Measurements from ENCODE around the gene PRSS33. TPM values are rescaled to one million over a fixed set of nuclear protein-coding genes. Genes with fewer than 3 reads are reported as not detected.
A peak's percentile ranks its signal among the peaks of the same experiment; 100 is the strongest.

The PRSS33 gene
- total RNA-seq, 1 donor from 2014 or later, result not detected

DNA sequence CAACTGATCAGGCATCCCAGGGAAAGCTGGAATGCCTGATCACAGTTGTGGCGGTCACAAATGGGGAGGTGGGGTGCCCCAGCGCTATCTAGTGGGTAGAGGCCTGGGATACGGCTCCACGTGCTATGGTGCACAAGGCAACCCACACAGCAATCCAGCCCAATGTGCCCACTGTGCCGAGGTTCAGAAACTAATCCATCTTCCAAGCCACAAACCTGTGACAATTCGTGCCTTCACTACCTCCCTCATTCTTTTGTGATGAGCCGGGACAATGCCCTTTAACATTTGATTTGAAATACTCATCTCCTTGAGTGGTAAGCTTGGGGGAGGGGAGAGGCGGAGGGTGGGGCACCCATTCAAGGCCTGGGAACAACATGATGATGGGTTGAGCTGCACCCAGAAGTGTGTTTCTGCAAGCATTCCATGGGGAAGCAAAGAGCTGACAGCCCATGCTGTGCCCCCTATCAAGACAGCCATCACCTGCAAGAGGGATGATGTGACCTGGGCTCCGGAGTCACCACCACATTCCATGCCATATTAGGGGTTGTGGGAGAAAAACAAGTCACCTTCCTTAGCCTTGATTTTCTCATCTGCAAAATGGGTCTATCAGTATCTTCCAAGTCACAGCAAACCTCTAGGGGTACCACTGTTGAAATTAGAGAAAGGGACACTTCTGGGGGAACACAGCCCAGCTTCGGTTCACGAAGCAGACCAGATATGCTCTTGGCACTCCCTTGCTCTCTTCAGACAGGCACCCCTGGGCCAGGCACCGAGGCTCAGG, 14.0 kb downstream of the PRSS33 start:
- TF ChIP-seq, protein P1, sequence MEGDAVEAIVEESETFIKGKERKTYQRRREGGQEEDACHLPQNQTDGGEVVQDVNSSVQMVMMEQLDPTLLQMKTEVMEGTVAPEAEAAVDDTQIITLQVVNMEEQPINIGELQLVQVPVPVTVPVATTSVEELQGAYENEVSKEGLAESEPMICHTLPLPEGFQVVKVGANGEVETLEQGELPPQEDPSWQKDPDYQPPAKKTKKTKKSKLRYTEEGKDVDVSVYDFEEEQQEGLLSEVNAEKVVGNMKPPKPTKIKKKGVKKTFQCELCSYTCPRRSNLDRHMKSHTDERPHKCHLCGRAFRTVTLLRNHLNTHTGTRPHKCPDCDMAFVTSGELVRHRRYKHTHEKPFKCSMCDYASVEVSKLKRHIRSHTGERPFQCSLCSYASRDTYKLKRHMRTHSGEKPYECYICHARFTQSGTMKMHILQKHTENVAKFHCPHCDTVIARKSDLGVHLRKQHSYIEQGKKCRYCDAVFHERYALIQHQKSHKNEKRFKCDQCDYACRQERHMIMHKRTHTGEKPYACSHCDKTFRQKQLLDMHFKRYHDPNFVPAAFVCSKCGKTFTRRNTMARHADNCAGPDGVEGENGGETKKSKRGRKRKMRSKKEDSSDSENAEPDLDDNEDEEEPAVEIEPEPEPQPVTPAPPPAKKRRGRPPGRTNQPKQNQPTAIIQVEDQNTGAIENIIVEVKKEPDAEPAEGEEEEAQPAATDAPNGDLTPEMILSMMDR (IDR thresholded peaks at IDR 0.05), result no peak
- Mint-ChIP-seq H3K36me3 (ENCODE audit: low read depth) (peaks cover 77% of the 10 kb centered on the region), H3K4me1 (peaks cover 22% of the 10 kb centered on the region), H3K27me3 (no peaks in the 10 kb centered on the region), H3K4me3 (no peak overlapping the region), H3K9me3 (no peaks in the 10 kb centered on the region), H3K27ac (peak overlapping the region; percentile 41)
- ChIA-PET POLR2A (interaction anchor here (1.4 to 2.8 kb wide), 2 partner anchors 15 to 21 kb away, joined by 5 to 22 read pairs; partner anchors contain the start of gene SRRM2), CTCF (no interaction called here)
- intact Hi-C loops (cut with micrococcal nuclease), result no loop called here
- DNase-seq, result no peak
- ATAC-seq (ENCODE audit: low read depth), result no peak

DNA sequence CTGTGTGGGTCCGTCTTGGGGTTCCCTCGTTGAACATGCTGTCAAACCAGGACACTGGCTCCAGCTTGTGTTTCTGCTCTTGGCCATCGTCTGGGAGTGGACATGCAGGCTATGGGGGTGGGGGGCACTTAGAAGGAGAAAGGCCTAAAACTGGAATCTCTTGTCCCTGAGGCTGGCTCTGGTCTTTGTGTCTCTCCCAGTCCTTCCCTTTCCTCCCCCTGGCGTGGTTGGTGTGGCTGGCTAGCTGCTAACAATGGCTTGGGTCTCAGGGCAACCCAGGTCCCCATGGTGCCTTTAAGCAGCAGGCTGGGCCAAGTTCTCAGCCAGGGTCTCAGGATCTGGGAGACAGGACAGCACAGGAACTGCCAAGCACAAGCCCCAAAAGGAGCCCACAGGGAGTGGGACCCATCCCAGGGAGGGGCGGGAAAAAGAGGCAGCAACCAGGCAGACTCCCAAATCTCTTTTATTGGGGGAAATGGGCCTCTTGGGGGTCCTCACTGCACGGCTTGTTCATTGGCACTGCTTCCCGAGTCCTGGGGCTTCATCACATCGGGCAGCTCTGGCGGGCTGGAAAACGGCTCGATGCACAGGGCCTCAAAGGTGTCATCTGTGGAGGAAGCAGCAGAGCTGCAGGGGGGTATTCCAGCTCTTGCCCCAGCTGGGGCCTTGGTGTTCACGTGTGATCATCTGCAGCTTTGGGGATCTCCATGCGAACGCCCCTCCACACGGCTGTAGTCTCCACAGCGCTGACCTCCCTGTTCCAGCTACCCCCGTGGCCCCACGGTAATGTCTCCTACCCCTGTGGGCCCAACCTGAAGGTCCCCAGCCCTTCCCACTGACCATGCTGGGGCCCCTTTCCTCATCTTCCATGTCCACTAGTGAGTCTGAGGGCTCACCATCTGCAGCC, 15.6 kb downstream of the PRSS33 start:
- ChIA-PET POLR2A (interaction anchor here (2.8 kb wide), 1 partner anchor 19 kb away, joined by 22 read pairs; the partner anchor contains the start of gene SRRM2), CTCF (no interaction called here)
- ATAC-seq (ENCODE audit: low read depth), result no peak
- intact Hi-C loops (cut with micrococcal nuclease), result no loop called here
- Mint-ChIP-seq H3K9me3 (no peaks in the 10 kb centered on the region), H3K36me3 (ENCODE audit: low read depth) (peaks cover 82% of the 10 kb centered on the region), H3K27ac (peak overlapping the region; percentile 43), H3K27me3 (no peaks in the 10 kb centered on the region), H3K4me1 (peaks cover 14% of the 10 kb centered on the region), H3K4me3 (no peak overlapping the region)
- no peak for DNase-seq
- TF ChIP-seq, protein P1 (IDR thresholded peaks at IDR 0.05), result no peak

DNA sequence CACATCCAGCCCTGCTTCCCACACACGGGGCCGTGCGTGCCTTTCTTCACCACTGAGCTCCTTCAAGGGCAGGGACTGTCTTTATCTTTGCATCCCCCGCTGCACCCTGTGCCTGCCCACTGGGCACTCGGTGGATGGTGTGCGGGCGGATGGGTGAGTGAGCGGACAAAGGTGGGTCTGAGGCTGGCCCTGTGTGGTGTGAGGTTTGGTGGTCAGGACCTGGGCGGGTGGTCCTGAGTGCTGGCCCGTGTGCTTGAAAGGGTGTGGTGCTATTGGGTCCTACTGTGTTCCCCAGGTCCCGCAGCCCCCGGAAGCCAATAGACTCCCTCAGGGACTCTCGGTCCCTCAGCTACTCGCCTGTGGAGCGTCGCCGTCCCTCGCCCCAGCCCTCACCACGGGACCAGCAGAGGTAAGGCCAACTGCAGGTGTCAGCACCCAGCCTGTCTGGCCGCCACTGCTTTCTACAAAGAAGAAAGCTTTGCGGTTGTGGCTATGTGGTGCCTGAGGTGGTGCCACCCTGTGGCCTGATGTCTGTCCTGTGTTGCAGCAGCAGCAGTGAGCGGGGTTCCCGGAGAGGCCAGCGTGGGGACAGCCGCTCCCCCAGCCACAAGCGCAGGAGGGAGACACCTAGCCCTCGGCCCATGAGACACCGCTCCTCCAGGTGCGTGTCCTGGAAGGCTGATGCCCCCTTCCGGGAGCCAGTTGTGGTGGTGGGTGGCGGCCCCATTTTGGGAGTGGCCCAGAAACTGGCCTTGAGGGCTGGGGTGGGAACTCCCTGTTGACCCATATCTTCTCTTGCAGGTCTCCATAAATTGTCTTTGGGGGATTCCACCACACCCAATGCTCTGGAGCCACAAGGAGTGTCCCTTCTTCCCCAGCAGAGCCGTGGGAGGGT, 17.1 kb downstream of the PRSS33 start:
- ATAC-seq (ENCODE audit: low read depth) (no peak), DNase-seq (no peak)
- Mint-ChIP-seq H3K27me3 (no peaks in the 10 kb centered on the region), H3K4me3 (no peak overlapping the region), H3K4me1 (peaks cover 1% of the 10 kb centered on the region), H3K36me3 (ENCODE audit: low read depth) (peaks cover 93% of the 10 kb centered on the region), H3K9me3 (no peaks in the 10 kb centered on the region), H3K27ac (peak overlapping the region; percentile 4)
- ChIA-PET CTCF (no interaction called here), POLR2A (interaction anchor here (1.1 kb wide), 1 partner anchor 8 kb away, joined by 4 read pairs; no protein-coding TSS in a partner anchor)
- intact Hi-C loops (cut with micrococcal nuclease), result no loop called here
- TF ChIP-seq, protein P1 (IDR thresholded peaks at IDR 0.05), result no peak

DNA sequence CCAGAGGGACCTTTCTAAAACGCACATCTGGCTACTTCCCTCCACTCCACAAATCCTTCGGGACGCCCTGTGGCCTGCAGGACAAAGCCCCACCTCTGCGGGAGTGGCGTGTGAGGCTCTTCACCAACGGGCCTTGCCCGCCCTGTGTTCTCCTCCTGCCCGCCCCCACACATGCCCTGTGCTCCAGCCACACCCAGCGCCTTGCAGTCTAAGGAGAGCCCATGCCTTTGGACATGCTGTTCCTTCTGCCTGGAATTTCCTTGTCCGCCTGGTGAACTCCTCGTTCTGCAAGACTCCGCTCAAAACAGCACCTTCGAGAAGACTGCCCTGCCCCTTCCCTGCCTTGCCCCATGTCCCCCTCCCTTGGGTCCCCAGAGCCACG, 17.7 kb downstream of the PRSS33 start:
- H3K4me3 Mint-ChIP-seq, result no peak overlapping the region
- no peaks in the 10 kb centered on the region for H3K27me3 Mint-ChIP-seq
- ATAC-seq (ENCODE audit: low read depth) (no peak), DNase-seq (no peak)
- intact Hi-C loops (cut with micrococcal nuclease), result no loop called here
- H3K36me3 Mint-ChIP-seq (ENCODE audit: low read depth), result peaks cover 94% of the 10 kb centered on the region
- CTCF ChIA-PET, result no interaction called here
- no peaks in the 10 kb centered on the region for H3K4me1 Mint-ChIP-seq
- POLR2A ChIA-PET, result interaction anchor here (1.1 kb wide), 1 partner anchor 9 kb away, joined by 4 read pairs; no protein-coding TSS in a partner anchor
- H3K9me3 Mint-ChIP-seq, result no peaks in the 10 kb centered on the region
- TF ChIP-seq, protein P1 (IDR thresholded peaks at IDR 0.05), result no peak
- H3K27ac Mint-ChIP-seq, result no peak overlapping the region

Data from activated B cell treated with CpG ODN at 0.5 μM for 24 hours (primary cell).